H9 (cell line): ENCODE data around the gene PCCB. TPM values are rescaled to one million over a fixed set of nuclear protein-coding genes. Genes with fewer than 3 reads are reported as not detected.

Source experiments
- DNase-seq: peaks from one replicate; pipeline ENCODE4 v3.0.0-alpha.2; 2017
- H2AFZ ChIP-seq: one replicate; pipeline ENCODE4 v1.6.1; 2013; ENCODE audit warnings: mild to moderate bottlenecking, low read length, control low read depth, moderate library complexity
- H2AK5ac ChIP-seq: 2 replicates; pipeline ENCODE4 v1.6.1; 2013; ENCODE audit warnings: low read length, control low read depth, mixed read lengths; ENCODE audit not compliant: insufficient read length
- H2BK120ac ChIP-seq: one replicate; pipeline ENCODE4 v1.6.1; 2013; ENCODE audit warnings: low read depth, mild to moderate bottlenecking, low read length, control low read depth, inconsistent platforms; ENCODE audit not compliant: poor library complexity, severe bottlenecking
- H2BK12ac ChIP-seq: 2 replicates; pipeline ENCODE4 v1.6.1; 2013; ENCODE audit warnings: low read length, control low read depth, mixed read lengths, low read depth; ENCODE audit not compliant: insufficient read length
- H2BK15ac ChIP-seq: 2 replicates; pipeline ENCODE4 v1.6.1; 2013; ENCODE audit warnings: low read depth, low read length, control low read depth
- H2BK20ac ChIP-seq: one replicate; pipeline ENCODE4 v1.6.1; 2013; ENCODE audit warnings: low read depth, mild to moderate bottlenecking, low read length, control low read depth, inconsistent platforms; ENCODE audit not compliant: poor library complexity, severe bottlenecking
- H2BK5ac ChIP-seq: 2 replicates; pipeline ENCODE4 v1.6.1; 2013; ENCODE audit warnings: low read length, control low read depth, mixed read lengths; ENCODE audit not compliant: insufficient read length
- H3K14ac ChIP-seq: 2 replicates; pipeline ENCODE4 v1.6.1; 2013; ENCODE audit warnings: low read length, control low read depth; ENCODE audit not compliant: insufficient read depth
- H3K18ac ChIP-seq: 2 replicates; pipeline ENCODE4 v1.6.1; 2013; ENCODE audit warnings: low read depth, mild to moderate bottlenecking, mixed read lengths, low read length, control low read depth; ENCODE audit not compliant: insufficient read length
- H3K23ac ChIP-seq: 2 replicates; pipeline ENCODE4 v1.6.1; 2013; ENCODE audit warnings: low read length, control low read depth, mixed read lengths, low read depth; ENCODE audit not compliant: insufficient read length
- H3K23me2 ChIP-seq: 2 replicates; pipeline ENCODE4 v1.6.1; 2013; ENCODE audit warnings: low read depth, mild to moderate bottlenecking, mixed read lengths, low read length, control low read depth; ENCODE audit not compliant: insufficient read length, poor library complexity, severe bottlenecking
- H3K27ac ChIP-seq: 2 replicates; pipeline ENCODE4 v1.5.1; 2013; ENCODE audit warnings: low read length, control low read depth, mixed read lengths, low read depth; ENCODE audit not compliant: insufficient read length
- H3K27me3 ChIP-seq: 2 replicates; pipeline ENCODE4 v1.6.1; 2013; ENCODE audit warnings: low read length, control low read depth, inconsistent platforms; ENCODE audit not compliant: insufficient read depth
- H3K4ac ChIP-seq: 2 replicates; pipeline ENCODE4 v1.6.1; 2013; ENCODE audit warnings: low read depth, mild to moderate bottlenecking, control low read depth, inconsistent platforms, low read length, moderate library complexity
- H3K4me1 ChIP-seq: 2 replicates; pipeline ENCODE4 v1.6.1; 2013; ENCODE audit warnings: low read length, control low read depth, inconsistent platforms; ENCODE audit not compliant: insufficient read depth
- H3K4me2 ChIP-seq: 2 replicates; pipeline ENCODE4 v1.6.1; 2013; ENCODE audit warnings: low read length, control low read depth, mixed read lengths; ENCODE audit not compliant: insufficient read length, insufficient read depth
- H3K56ac ChIP-seq: 2 replicates; pipeline ENCODE4 v1.6.1; 2013; ENCODE audit warnings: low read depth, mild to moderate bottlenecking, mixed read lengths, low read length, control low read depth; ENCODE audit not compliant: insufficient read length
- H3K79me1 ChIP-seq: 2 replicates; pipeline ENCODE4 v1.6.1; 2013; ENCODE audit warnings: low read depth, mild to moderate bottlenecking, moderate library complexity, low read length, control low read depth, inconsistent platforms; ENCODE audit not compliant: insufficient read depth, poor library complexity, severe bottlenecking
- H3K79me2 ChIP-seq: 2 replicates; pipeline ENCODE4 v1.6.1; 2013; ENCODE audit warnings: low read length, control low read depth, inconsistent platforms; ENCODE audit not compliant: insufficient read depth
- H3K9ac ChIP-seq: 2 replicates; pipeline ENCODE4 v1.6.1; 2013; ENCODE audit warnings: low read length, control low read depth, mixed read lengths; ENCODE audit not compliant: insufficient read length; ENCODE audit errors: extremely low read depth
- H3K9me3 ChIP-seq: one replicate; pipeline ENCODE4 v1.6.1; 2013; ENCODE audit warnings: low read depth, low read length, inconsistent platforms; ENCODE audit not compliant: control insufficient read depth
- H3T11ph ChIP-seq: one replicate; pipeline ENCODE4 v1.6.1; 2013; ENCODE audit warnings: mild to moderate bottlenecking, low read length, control low read depth, inconsistent platforms
- H4K20me1 ChIP-seq: one replicate; pipeline ENCODE4 v1.6.1; 2013; ENCODE audit not compliant: control insufficient read depth, insufficient read length, insufficient read depth
- H4K5ac ChIP-seq: 2 replicates; pipeline ENCODE4 v1.6.1; 2013; ENCODE audit warnings: low read depth, mild to moderate bottlenecking, mixed read lengths, low read length, control low read depth; ENCODE audit not compliant: insufficient read length
- H4K8ac ChIP-seq: replicated peaks from 2 replicates; pipeline ENCODE4 v1.6.1; 2013; ENCODE audit warnings: low read length, control low read depth, mixed read lengths, low read depth; ENCODE audit not compliant: insufficient read length
- H4K91ac ChIP-seq: 2 replicates; pipeline ENCODE4 v1.6.1; 2013; ENCODE audit warnings: low read depth, mild to moderate bottlenecking, moderate library complexity, mixed read lengths, low read length, control low read depth; ENCODE audit not compliant: insufficient read length
- H3K27ac Mint-ChIP-seq, 3 experiments: 2 replicates in 2 of 3; 3 replicates in 1 of 3; pipeline ENCODE4 v1.8.0; 2020 to 2021; ENCODE audit warnings: mixed read lengths in 3 of 3, mild to moderate bottlenecking in 1 of 3, moderate library complexity in 1 of 3
- H3K27me3 Mint-ChIP-seq: 2 replicates; pipeline ENCODE4 v1.8.0; 2021; ENCODE audit warnings: low read depth, mild to moderate bottlenecking, moderate library complexity, mixed read lengths
- H3K36me3 Mint-ChIP-seq, 3 experiments: 2 replicates in 2 of 3; 3 replicates in 1 of 3; pipeline ENCODE4 v1.8.0; 2020 to 2021; ENCODE audit warnings: low read depth in 3 of 3, mixed read lengths in 3 of 3; ENCODE audit not compliant: insufficient read depth in 1 of 3
- H3K4me1 Mint-ChIP-seq, 2 experiments: 2 replicates each; pipeline ENCODE4 v1.8.0; 2020; ENCODE audit warnings: mixed read lengths in 2 of 2
- H3K4me3 Mint-ChIP-seq, 2 experiments: 2 replicates in 1 of 2; 3 replicates in 1 of 2; pipeline ENCODE4 v1.8.0; 2020 to 2021; ENCODE audit warnings: mild to moderate bottlenecking in 2 of 2, mixed read lengths in 2 of 2, moderate library complexity in 1 of 2
- H3K9me3 Mint-ChIP-seq, 2 experiments: 2 replicates in 1 of 2; 3 replicates in 1 of 2; pipeline ENCODE4 v1.8.0; 2020; ENCODE audit warnings: mild to moderate bottlenecking in 2 of 2, mixed read lengths in 2 of 2, moderate library complexity in 1 of 2
- WGBS: extraction: QIAGEN DNeasy Blood & Tissue Kit; methylation state at CpG from one replicate; pipeline ENCODE4 v1.1.7; 2013; ENCODE audit warnings: missing lambda C conversion rate, low lambda C conversion rate, mixed read lengths; ENCODE audit not compliant: insufficient read length; ENCODE audit errors: extremely low coverage; 5-methylcytosine and 5-hydroxymethylcytosine counted together
- total RNA-seq: library from RNA; stranded (reverse); gene quantifications from 2 replicates; pipeline ENCODE4 v1.2.1, GENCODE V29; 2021
- TF ChIP-seq, protein P1 (sequence below): fragments of 200-600 bp; sonication (generic); conservative IDR thresholded peaks from 3 replicates; pipeline ENCODE4 v1.8.0; 2021; ENCODE audit warnings: antibody characterized with exemption, mild to moderate bottlenecking

PCCB gene
- total RNA-seq, 1 experiment from 2014 or later = 68.9 TPM

DNA sequence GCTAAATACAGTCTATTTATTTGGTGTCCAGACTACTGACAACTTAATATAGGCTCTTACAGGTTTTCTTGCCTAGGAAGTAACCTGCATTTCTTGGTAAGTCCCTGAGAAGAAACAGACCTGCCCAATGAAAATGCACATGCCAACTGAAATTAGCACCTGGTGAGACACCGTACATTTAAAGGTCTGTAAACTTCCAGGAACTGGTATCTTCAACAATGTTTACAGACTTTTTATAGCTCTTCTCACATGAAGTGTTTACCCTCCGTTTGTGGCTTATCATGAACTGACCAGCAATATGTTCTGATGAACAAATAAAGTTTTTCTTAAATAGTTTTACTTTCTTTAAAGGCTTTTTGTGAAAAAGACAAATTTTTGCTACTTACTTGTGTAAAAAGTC, 93.3 kb downstream of the PCCB start:
- Histone ChIP-seq H3K23me2 (no peaks in the 10 kb centered on the region), H2BK20ac (no peak overlapping the region), H3K27me3 (no peaks in the 10 kb centered on the region), H4K20me1 (no peaks in the 10 kb centered on the region), H3K9me3 (no peaks in the 10 kb centered on the region), H2AK5ac (no peak overlapping the region), H4K5ac (no peak overlapping the region), H3K79me2 (no peaks in the 10 kb centered on the region), H4K8ac (no peak overlapping the region), H3K4ac (no peak overlapping the region), H3K9ac (no peak overlapping the region), H2BK12ac (no peak overlapping the region), H3K4me1 (no peaks in the 10 kb centered on the region), H3K23ac (no peak overlapping the region), H3K56ac (no peak overlapping the region), H2BK15ac (no peak overlapping the region), H2AFZ (no peak overlapping the region), H3K14ac (no peak overlapping the region), H3K4me2 (no peak overlapping the region), H2BK5ac (no peak overlapping the region), H2BK120ac (no peak overlapping the region), H3K18ac (no peak overlapping the region), H3T11ph (no peak overlapping the region), H4K91ac (no peak overlapping the region), H3K27ac (no peak overlapping the region), H3K79me1 (no peaks in the 10 kb centered on the region)
- no peak for DNase-seq
- no peak overlapping the region for H3K4me3 Mint-ChIP-seq
- H3K36me3 Mint-ChIP-seq = peaks cover 10 to 20% (median 17%) of the 10 kb centered on the region in 3 experiments; a peak in 6 of 7 replicates
- H3K9me3 Mint-ChIP-seq = no peaks in the 10 kb centered on the region
- TF ChIP-seq, protein P1, sequence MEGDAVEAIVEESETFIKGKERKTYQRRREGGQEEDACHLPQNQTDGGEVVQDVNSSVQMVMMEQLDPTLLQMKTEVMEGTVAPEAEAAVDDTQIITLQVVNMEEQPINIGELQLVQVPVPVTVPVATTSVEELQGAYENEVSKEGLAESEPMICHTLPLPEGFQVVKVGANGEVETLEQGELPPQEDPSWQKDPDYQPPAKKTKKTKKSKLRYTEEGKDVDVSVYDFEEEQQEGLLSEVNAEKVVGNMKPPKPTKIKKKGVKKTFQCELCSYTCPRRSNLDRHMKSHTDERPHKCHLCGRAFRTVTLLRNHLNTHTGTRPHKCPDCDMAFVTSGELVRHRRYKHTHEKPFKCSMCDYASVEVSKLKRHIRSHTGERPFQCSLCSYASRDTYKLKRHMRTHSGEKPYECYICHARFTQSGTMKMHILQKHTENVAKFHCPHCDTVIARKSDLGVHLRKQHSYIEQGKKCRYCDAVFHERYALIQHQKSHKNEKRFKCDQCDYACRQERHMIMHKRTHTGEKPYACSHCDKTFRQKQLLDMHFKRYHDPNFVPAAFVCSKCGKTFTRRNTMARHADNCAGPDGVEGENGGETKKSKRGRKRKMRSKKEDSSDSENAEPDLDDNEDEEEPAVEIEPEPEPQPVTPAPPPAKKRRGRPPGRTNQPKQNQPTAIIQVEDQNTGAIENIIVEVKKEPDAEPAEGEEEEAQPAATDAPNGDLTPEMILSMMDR = no peak
- peaks cover 5 to 6% of the 10 kb centered on the region in 2 experiments; a peak in 2 of 4 replicates for H3K4me1 Mint-ChIP-seq
- H3K27me3 Mint-ChIP-seq = no peaks in the 10 kb centered on the region
- H3K27ac Mint-ChIP-seq = no peak overlapping the region
- no CpG with 5 or more reads among the region's 2 CpGs for WGBS
